Lower leg skin (tissue), 3 donors: ENCODE data around the gene MAN2A1.

ENCODE experiments used
- POLR2A ChIP-seq, 2 donors: fragments of 450-650 bp; IDR thresholded peaks; one replicate each; pipeline ENCODE4 v1.6.1; 2016 to 2017; ENCODE audit warnings: antibody characterized with exemption in 2 of 2, mild to moderate bottlenecking in 1 of 2, moderate library complexity in 1 of 2
- TF ChIP-seq, protein P1 (sequence below), 3 donors: fragments of 450-650 bp; IDR thresholded peaks; one replicate each; pipeline ENCODE4 v1.5.1; 2016; ENCODE audit warnings: antibody characterized with exemption in 3 of 3, mild to moderate bottlenecking in 3 of 3, moderate library complexity in 2 of 3

DNA sequence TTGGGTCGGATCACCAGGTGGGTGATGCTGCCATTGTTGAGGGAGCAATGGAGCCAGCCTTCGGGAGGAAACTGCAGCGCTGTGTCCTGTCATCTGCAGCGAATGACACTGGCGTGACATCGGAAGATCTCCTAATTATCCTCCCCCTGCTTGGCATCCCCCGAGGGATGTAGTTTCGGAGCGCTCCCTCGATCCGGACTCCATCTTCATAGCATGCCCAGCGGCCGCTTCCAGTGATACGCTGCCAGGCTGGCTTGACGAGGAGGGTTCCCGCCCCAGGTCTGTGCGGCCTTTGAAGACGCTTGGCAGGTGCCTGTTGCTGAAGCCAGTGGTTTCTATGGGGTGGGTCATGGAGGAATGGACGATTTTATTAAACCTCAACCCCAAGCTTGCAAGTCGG lies 194.9 kb downstream of the MAN2A1 start:
- TF ChIP-seq, protein P1, sequence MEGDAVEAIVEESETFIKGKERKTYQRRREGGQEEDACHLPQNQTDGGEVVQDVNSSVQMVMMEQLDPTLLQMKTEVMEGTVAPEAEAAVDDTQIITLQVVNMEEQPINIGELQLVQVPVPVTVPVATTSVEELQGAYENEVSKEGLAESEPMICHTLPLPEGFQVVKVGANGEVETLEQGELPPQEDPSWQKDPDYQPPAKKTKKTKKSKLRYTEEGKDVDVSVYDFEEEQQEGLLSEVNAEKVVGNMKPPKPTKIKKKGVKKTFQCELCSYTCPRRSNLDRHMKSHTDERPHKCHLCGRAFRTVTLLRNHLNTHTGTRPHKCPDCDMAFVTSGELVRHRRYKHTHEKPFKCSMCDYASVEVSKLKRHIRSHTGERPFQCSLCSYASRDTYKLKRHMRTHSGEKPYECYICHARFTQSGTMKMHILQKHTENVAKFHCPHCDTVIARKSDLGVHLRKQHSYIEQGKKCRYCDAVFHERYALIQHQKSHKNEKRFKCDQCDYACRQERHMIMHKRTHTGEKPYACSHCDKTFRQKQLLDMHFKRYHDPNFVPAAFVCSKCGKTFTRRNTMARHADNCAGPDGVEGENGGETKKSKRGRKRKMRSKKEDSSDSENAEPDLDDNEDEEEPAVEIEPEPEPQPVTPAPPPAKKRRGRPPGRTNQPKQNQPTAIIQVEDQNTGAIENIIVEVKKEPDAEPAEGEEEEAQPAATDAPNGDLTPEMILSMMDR (IDR thresholded peaks at IDR 0.05): no peak
- no peak for TF ChIP-seq POLR2A (IDR thresholded peaks at IDR 0.05)
